ENCODE results near the gene MCC.

Gene MCC

GRCh38 chr5:113194125-113194524 is 294.1 kb downstream of the MCC start:
- no peak for TF ChIP-seq NFRKB (IDR thresholded peaks at IDR 0.05)
- no peak for TF ChIP-seq FOXM1 (IDR thresholded peaks at IDR 0.05; ENCODE audit: borderline replicate concordance)
- no peak for TF ChIP-seq SUZ12 (IDR thresholded peaks at IDR 0.05)
- no peak for TF ChIP-seq TARDBP (IDR thresholded peaks at IDR 0.05)
- no peak for TF ChIP-seq L3MBTL2 (conservative IDR thresholded peaks at IDR 0.05)
- no peak for TF ChIP-seq LEF1 (IDR thresholded peaks at IDR 0.05; ENCODE audit: borderline replicate concordance)
- TF ChIP-seq ZNF384 (IDR thresholded peaks at IDR 0.05), result no peak
- no peak for TF ChIP-seq CTBP1 (IDR thresholded peaks at IDR 0.05; ENCODE audit: borderline replicate concordance)
- no peak for TF ChIP-seq ELF4 (IDR thresholded peaks at IDR 0.05)
- no peak for TF ChIP-seq PKNOX1 (IDR thresholded peaks at IDR 0.05)
- TF ChIP-seq FOXA1 (IDR thresholded peaks at IDR 0.05), result no peak
- no peak for TF ChIP-seq SP1 (IDR thresholded peaks at IDR 0.05)
- TF ChIP-seq ARNT (IDR thresholded peaks at IDR 0.05), result no peak
- TF ChIP-seq HDGF (IDR thresholded peaks at IDR 0.05; ENCODE audit: borderline replicate concordance), result no peak
- no peak for TF ChIP-seq FOXK2 (IDR thresholded peaks at IDR 0.05)
- TF ChIP-seq BHLHE40 (IDR thresholded peaks at IDR 0.05; ENCODE audit: borderline replicate concordance), result no peak
- POLR2A ChIA-PET, result no interaction called here
- no peak for DNase-seq (ENCODE audit: extremely low spot score)
- CTCF ChIA-PET, result no interaction called here

DNA sequence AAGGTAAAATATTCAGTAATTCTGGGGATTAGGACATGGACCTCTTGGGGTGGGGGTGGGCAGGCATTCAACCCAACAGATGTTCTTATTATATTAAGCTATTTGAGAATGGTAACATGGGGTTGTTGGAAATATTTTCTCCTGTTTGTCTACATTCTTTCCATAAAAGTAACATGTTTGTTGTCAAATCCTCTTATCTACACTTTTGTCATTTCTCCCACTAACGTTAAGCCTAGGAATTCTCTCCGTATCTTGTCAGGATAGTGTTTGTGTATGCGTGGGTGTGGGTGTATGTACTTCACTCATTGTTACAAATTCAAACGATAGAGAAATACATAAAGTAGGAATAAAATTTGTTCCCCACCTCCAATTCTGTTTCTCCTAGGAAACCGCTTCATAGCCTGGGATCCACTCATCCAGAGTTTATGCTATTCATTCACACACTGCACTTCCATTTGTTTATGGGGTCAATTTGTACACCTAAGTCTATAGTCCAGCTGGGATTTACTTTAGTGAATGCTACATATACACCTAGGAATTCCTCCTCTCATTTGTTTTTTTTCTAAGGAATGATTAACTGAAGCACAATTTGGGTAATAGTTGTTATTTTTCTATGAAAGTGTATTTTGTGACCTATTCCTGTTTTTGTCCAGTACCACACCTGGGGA is 294.8 kb downstream of the MCC start:
- no peak for DNase-seq (ENCODE audit: extremely low spot score)
- TF ChIP-seq SUZ12 (IDR thresholded peaks at IDR 0.05) (no peak), ZNF384 (IDR thresholded peaks at IDR 0.05) (no peak), L3MBTL2 (conservative IDR thresholded peaks at IDR 0.05) (no peak), ELF4 (IDR thresholded peaks at IDR 0.05) (no peak), LEF1 (IDR thresholded peaks at IDR 0.05; ENCODE audit: borderline replicate concordance) (no peak), PKNOX1 (IDR thresholded peaks at IDR 0.05) (no peak), FOXK2 (IDR thresholded peaks at IDR 0.05) (no peak), ARNT (IDR thresholded peaks at IDR 0.05) (no peak), SP1 (IDR thresholded peaks at IDR 0.05) (no peak), FOXM1 (IDR thresholded peaks at IDR 0.05; ENCODE audit: borderline replicate concordance) (no peak), HDGF (IDR thresholded peaks at IDR 0.05; ENCODE audit: borderline replicate concordance) (no peak), TARDBP (IDR thresholded peaks at IDR 0.05) (no peak), BHLHE40 (IDR thresholded peaks at IDR 0.05; ENCODE audit: borderline replicate concordance) (no peak), FOXA1 (IDR thresholded peaks at IDR 0.05) (no peak), CTBP1 (IDR thresholded peaks at IDR 0.05; ENCODE audit: borderline replicate concordance) (no peak), NFRKB (IDR thresholded peaks at IDR 0.05) (no peak)
- POLR2A ChIA-PET, result no interaction called here
- CTCF ChIA-PET, result no interaction called here

- DNase-seq (ENCODE audit: extremely low spot score), result no peak
- CTCF ChIA-PET, result interaction anchor here (1.1 kb wide), 1 partner anchor 9 kb away, joined by 3 read pairs; no protein-coding TSS in a partner anchor
- POLR2A ChIA-PET, result no interaction called here
- no peak for TF ChIP-seq BHLHE40 (IDR thresholded peaks at IDR 0.05; ENCODE audit: borderline replicate concordance)
- no peak for TF ChIP-seq FOXA1 (IDR thresholded peaks at IDR 0.05)
- no peak for TF ChIP-seq CTBP1 (IDR thresholded peaks at IDR 0.05; ENCODE audit: borderline replicate concordance)
- no peak for TF ChIP-seq L3MBTL2 (conservative IDR thresholded peaks at IDR 0.05)
- no peak for TF ChIP-seq FOXK2 (IDR thresholded peaks at IDR 0.05)
- no peak for TF ChIP-seq LEF1 (IDR thresholded peaks at IDR 0.05; ENCODE audit: borderline replicate concordance)
- no peak for TF ChIP-seq TARDBP (IDR thresholded peaks at IDR 0.05)
- no peak for TF ChIP-seq SUZ12 (IDR thresholded peaks at IDR 0.05)
- TF ChIP-seq ZNF384 (IDR thresholded peaks at IDR 0.05), result no peak
- TF ChIP-seq SP1 (IDR thresholded peaks at IDR 0.05), result no peak
- TF ChIP-seq ELF4 (IDR thresholded peaks at IDR 0.05), result no peak
- TF ChIP-seq FOXM1 (IDR thresholded peaks at IDR 0.05; ENCODE audit: borderline replicate concordance), result no peak
Measured at GRCh38 chr5:113192541-113192940, 295.7 kb downstream of the MCC start.

DNA sequence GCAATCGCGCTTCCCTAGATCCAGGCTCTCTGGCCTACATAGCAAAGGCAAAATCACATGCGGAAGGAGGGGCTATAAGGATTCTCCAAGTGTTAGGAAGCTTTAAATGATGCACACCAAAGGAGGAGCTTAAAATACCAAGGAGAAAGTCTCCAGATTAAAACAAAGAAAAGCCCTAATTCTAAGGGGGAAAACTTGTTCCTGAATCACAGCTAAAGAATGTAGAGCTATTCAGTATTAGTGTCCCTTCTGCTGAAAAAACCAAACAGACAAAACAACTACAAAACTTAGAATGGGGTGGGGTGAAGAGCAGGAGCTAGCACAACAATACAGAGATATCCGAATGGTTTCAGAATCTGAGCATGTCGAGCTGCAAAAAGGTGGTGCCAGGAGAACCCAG is 297.9 kb downstream of the MCC start:
- ChIA-PET CTCF (no interaction called here), POLR2A (no interaction called here)
- no peak for TF ChIP-seq ZNF384 (IDR thresholded peaks at IDR 0.05)
- TF ChIP-seq CTBP1 (IDR thresholded peaks at IDR 0.05; ENCODE audit: borderline replicate concordance), result no peak
- no peak for DNase-seq (ENCODE audit: extremely low spot score)

GRCh38 chr5:113189291-113189690 is 299.0 kb downstream of the MCC start:
- CTCF ChIA-PET, result no interaction called here

More at GRCh38 chr5:113189291-113189690, 299.0 kb downstream of the MCC start:
- POLR2A ChIA-PET, result no interaction called here
- TF ChIP-seq TARDBP (IDR thresholded peaks at IDR 0.05), result no peak
- no peak for TF ChIP-seq LEF1 (IDR thresholded peaks at IDR 0.05; ENCODE audit: borderline replicate concordance)
- no peak for TF ChIP-seq HDGF (IDR thresholded peaks at IDR 0.05; ENCODE audit: borderline replicate concordance)
- no peak for TF ChIP-seq BHLHE40 (IDR thresholded peaks at IDR 0.05; ENCODE audit: borderline replicate concordance)
- no peak for TF ChIP-seq SP1 (IDR thresholded peaks at IDR 0.05)
- TF ChIP-seq ELF4 (IDR thresholded peaks at IDR 0.05), result no peak
- TF ChIP-seq NFRKB (IDR thresholded peaks at IDR 0.05), result no peak
- no peak for TF ChIP-seq FOXA1 (IDR thresholded peaks at IDR 0.05)
- TF ChIP-seq L3MBTL2 (conservative IDR thresholded peaks at IDR 0.05), result no peak
- no peak for TF ChIP-seq ZNF384 (IDR thresholded peaks at IDR 0.05)
- TF ChIP-seq PKNOX1 (IDR thresholded peaks at IDR 0.05), result no peak
- no peak for TF ChIP-seq CTBP1 (IDR thresholded peaks at IDR 0.05; ENCODE audit: borderline replicate concordance)
- TF ChIP-seq FOXK2 (IDR thresholded peaks at IDR 0.05), result no peak
- DNase-seq (ENCODE audit: extremely low spot score), result no peak
